Tibial nerve (tissue), 4 donors: ENCODE measurements around the gene C11orf86.
"Not testable (repeated sequence)": the region's sequence is repeated elsewhere in the genome, so short reads cannot be mapped to it uniquely, and the experiment has no call there.

Experiments
- EP300 ChIP-seq, 2 donors: sonication (generic); formaldehyde crosslinking; IDR thresholded peaks; one replicate each; pipeline ENCODE4 v1.6.1; 2017; ENCODE audit warnings: antibody characterized with exemption in 2 of 2, mild to moderate bottlenecking in 1 of 2
- POLR2A ChIP-seq, 2 donors: fragments of 450-650 bp; IDR thresholded peaks; one replicate each; pipeline ENCODE4 v1.6.1; 2017; ENCODE audit warnings: antibody characterized with exemption in 2 of 2, mild to moderate bottlenecking in 2 of 2, moderate library complexity in 2 of 2
- TF ChIP-seq, protein P1 (sequence below), 5 experiments: fragments of 200-600 bp in 3 of 5; fragments of 450-650 bp in 2 of 5; sonication (generic) in 3 of 5; IDR thresholded peaks; one replicate each; pipeline ENCODE4 v1.5.1; 2016 to 2019; ENCODE audit warnings: antibody characterized with exemption in 5 of 5, mild to moderate bottlenecking in 3 of 5, moderate library complexity in 2 of 5

DNA sequence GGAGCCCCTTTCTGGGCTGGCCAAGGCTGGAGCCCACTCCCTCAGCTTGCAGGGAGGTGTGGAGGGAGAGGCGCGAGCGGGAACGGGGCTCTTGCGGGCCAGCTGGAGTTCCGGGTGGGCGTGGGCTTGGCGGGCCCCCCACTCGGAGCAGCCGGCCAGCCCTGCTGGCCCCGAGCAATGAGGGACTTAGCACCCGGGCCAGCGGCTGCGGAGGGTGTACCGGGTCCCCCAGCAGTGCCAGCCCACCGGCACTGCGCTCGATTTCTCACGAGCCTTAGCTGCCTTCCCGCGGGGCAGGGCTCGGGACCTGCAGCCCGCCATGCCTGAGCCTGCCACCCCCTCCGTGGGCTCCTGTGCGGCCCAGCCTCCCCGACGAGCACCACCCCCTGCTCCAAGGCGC, 13.6 kb downstream of the C11orf86 start:
- TF ChIP-seq, protein P1, sequence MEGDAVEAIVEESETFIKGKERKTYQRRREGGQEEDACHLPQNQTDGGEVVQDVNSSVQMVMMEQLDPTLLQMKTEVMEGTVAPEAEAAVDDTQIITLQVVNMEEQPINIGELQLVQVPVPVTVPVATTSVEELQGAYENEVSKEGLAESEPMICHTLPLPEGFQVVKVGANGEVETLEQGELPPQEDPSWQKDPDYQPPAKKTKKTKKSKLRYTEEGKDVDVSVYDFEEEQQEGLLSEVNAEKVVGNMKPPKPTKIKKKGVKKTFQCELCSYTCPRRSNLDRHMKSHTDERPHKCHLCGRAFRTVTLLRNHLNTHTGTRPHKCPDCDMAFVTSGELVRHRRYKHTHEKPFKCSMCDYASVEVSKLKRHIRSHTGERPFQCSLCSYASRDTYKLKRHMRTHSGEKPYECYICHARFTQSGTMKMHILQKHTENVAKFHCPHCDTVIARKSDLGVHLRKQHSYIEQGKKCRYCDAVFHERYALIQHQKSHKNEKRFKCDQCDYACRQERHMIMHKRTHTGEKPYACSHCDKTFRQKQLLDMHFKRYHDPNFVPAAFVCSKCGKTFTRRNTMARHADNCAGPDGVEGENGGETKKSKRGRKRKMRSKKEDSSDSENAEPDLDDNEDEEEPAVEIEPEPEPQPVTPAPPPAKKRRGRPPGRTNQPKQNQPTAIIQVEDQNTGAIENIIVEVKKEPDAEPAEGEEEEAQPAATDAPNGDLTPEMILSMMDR (IDR thresholded peaks at IDR 0.05) = not testable (repeated sequence)
- TF ChIP-seq POLR2A, EP300 (IDR thresholded peaks at IDR 0.05): not testable (repeated sequence)
